ENCODE results near the gene PFKL.
"Not testable (repeated sequence)": the region's sequence is repeated elsewhere in the genome, so short reads cannot be mapped to it uniquely, and the experiment has no call there.

Gene PFKL

DNA sequence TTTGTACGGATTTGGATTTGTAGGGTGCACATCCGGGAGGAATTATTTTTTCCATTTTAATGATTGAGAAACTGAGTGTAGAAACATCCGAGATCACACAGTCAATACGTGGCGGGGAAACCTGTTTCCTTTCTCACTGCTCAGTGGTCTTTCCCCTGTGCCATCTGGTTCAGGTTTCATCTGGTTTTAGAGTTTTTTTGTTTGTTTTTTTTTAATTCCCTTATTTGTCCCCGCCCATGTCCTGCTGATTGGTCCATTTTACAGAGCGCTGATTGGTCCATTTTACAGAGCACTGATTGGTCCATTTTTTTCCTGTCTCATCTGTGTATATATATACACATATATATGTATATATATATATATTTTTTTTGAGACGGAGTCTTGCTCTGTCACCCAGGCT, 59.5 kb downstream of the PFKL start:
- DNase-seq, result no peak

DNA sequence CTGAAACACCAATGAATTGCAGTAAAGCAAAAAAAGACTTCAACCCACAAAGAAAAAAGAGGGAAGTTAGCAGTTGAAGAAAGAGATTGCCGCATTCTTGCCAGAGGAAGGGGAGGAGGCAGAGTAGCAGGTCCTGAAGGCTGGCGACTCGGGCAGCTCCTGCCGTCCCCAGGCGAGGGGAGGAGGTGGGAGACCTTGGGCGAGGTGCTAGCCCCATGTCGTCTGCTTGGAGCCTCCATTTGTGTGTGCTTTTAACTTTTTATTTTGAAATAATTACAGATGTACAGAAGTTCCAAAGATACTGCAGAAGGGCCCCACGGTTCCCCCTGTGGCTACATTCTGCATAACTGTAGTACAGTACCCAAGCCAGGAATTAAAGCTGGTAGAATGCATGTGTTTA, 60.3 kb downstream of the PFKL start:
- DNase-seq, result no peak

DNA sequence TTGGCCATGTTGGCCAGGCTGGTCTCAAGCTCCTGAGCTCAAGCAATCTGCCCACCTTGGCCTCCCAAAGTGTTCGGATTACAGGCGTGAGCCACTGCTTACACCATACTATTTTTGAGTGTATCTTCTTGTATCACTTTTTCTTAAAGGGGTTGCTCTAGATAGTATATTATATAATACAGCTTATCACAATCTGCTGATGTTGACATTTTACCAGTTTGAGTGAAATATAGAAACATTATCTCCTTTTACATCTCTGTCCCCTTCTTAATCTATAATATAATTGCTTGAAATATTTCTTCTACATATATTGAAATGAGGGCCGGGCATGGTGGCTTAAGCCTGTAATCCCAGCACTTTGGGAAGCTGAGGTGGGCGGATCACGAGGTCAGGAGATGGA, 62.0 kb downstream of the PFKL start:
- not testable (repeated sequence) for DNase-seq

DNA sequence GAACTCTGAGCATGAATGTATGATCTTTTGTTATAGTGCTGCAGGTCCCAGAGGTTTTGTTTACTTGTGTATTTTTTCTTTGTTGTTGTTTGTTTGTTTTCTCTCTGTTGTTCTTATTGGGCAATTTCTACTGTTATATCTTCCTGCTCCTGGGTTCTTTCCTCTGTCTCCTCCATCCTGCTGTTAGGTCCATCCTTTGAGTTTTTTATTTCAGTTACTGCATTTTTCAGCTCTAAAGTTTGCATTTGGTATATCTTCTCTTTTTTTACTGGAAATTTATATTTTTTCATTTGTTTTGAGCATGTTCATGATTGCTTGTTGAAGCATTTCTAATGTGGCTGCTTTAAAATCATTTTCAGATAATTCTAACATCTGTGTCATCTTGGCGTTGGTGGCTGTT, 63.4 kb downstream of the PFKL start:
- DNase-seq, result no peak

DNA sequence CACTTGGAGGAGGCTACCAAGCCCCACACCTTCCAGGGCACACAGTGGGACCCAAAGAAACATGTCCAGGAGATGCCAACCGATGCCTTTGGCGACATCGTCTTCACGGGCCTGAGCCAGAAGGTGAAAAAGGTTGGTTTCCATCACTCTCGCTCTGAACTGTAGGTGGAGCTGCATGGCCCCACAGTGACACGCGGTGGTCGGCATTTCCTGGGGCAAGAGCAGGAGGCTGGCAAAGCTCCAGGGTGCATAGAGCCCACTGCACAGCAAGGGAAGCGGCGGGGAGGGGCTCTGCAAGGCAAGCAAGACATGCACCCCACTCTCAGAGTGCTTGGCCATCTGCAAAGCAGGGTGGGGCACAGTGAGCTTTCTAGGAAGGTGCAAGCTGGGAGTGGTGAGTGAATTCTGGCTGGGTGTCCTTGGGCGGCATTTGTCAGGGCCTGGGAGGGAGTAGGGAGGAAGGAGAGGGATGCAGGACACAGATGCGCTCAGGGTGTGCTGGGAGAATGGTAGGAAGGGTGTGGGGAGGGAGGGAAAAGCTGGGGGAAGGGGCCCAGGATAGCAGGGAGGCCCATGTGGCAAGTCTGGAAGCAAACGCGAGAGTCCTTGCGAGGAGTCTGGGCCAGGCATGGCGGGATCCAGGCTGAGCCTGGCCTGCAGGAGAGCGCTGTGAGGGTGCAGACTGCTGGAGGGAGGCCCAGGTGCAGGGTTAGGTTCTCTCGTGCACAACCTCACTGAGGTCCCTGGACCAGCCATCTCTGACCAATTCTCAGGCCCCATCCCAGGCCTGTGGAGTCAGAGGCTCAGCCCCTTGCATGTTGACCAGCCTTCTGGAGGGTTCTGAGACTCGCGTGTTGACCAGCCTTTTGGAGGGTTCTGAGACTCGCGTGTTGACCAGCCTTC, 64.5 kb downstream of the PFKL start:
- no peak for DNase-seq

DNA sequence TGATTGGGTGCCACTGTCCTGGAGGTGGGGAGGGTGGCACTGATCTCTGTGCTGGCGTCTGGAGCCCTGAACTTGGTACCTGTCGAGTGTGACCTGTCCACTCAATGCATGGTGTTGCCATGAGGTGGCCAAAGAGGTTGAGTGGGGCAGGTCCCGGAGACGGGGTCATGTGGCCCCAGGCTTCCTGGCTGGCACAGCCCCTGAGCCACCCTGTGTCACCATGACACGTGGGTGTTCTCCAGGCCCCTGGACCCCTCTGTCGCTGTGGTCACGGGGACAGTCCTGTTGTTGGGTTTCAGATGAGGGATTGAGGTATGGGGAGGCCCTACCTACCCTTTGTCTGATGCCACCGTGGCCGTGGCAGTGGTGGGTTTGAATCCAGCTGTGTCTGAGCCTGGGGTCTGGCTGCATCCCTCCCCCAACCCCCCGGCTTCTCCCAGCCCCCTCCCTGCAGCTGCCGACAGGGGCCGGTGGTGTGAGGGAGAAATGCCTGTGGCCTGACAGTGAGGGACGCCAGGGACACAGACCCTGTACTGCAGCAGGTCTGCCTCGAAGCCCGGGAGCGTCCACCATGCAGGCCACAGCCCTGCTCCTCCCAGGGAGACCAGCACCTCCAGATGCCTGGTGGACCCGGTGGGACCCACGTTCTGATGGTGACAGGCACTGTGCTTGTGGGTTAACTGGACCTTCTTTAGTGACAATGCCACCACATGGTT, 65.6 kb downstream of the PFKL start:
- no peak for DNase-seq

DNA sequence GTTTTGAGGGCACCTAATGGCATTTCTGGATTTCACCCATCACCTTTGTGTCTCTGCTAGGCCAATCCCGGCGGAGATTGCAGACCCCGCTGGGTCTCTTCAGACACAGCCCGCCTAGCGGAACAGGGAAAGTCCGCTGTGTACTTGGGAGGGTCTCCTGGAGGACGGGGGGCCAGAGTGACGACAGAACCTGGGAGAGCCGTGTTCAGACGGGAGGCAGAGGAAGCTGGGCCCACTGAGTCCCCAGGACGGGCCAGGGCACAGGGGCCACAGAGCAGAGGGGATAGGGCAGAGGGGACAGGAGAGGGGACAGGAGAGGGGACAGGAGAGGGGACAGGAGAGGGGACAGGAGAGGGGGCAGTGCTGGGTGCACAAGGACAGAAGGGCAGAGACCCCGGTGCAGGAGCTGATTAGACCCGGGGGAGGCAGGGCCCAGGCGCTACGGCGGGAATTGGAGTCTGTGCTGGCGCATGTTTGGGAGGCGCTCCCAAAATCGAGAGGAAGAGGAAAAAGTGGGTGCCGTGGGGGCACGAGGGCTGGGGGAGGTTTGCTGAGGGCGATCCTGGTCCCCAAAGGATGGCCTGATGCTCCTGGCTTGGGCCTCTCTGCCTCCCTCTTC, 66.2 kb downstream of the PFKL start:
- DNase-seq, result no peak

DNA sequence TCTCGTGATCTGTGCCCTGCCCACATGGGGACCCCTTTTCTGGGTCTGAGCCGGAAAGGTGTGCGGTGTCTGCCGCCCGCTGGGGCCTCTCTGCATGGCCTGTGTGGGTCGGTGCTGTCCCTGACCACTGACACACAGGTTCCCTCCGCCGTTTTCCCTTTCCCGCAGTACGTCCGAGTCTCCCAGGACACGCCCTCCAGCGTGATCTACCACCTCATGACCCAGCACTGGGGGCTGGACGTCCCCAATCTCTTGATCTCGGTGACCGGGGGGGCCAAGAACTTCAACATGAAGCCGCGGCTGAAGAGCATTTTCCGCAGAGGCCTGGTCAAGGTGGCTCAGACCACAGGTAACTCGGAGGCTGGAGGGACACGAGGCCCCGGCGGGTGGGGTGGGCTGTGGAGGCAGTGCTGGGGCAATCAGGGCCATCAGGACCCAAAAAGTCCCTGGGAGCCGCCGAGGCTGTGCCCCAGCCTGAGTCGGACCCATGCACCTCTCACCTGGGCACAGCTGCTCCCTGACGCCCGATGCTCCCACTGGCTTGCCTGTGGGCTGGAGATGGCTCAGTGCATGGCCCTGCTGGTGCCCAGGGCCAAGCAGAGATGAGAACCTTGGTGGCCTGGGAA, 66.8 kb downstream of the PFKL start:
- no peak for DNase-seq

DNA sequence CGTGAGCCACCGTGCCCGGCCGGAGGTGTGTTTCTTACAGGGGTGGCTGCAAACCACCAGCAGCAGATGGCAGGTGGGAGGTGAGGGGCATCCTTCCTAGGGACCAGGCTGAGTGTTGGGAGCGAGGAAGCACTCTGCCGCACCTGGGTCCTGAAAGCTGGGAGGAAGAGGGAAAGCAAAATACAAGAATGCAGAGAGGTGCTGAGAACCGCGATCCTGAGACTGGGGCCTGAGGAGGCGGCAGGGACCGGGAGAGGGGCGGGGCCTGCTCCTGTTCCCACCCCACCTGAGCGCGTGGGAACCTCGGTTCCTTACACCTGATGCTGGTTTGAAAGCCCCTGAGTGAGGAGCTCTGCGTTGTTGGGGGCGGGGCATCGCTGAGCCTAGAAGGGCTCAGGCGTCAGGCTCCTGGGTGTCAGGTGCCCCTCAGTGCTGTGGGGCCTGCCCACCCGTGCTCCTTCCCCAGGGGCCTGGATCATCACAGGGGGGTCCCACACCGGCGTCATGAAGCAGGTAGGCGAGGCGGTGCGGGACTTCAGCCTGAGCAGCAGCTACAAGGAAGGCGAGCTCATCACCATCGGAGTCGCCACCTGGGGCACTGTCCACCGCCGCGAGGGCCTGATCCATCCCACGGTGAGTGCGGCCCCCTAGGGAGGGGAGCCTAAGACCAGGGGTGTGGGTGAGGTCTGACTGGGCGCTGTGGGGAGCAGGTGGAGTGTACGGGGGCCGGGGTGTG, 69.0 kb downstream of the PFKL start:
- DNase-seq, result peak in 2 of 51 donors; percentile 9 to 42

DNA sequence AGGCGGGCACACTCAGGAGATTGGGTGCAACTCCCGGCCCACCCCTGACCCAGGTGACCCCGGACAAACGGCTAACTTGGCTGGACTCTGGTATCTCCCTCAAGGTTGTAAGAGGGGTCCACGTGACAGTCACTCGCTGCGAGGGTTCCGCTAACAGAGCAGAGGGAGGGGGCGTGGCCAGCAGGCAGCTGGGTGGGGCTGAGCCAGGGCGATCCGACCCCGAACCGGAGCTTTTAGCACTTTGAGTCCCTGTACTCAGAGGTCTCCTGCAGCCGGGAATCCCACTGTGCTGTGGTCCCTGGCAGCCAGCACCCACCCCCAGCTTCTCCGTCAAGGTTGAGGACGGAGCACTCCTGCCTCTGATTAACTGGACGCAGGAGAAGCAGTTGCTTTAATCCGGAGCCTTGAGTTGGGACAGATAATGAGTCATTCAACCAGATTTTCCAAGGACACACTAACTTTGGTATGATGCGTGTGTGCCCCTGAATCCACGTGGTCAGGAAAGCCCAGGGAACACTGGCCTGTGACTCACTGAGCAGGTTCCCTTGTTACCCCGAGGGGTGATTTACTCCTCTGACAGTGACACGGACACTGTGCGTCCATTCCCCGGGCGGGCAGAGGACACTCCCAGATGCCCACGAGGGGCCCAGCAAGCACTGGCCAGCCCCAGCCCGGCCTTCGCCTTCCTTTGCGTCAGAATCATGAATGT, 70.3 kb downstream of the PFKL start:
- DNase-seq, result no peak

DNA sequence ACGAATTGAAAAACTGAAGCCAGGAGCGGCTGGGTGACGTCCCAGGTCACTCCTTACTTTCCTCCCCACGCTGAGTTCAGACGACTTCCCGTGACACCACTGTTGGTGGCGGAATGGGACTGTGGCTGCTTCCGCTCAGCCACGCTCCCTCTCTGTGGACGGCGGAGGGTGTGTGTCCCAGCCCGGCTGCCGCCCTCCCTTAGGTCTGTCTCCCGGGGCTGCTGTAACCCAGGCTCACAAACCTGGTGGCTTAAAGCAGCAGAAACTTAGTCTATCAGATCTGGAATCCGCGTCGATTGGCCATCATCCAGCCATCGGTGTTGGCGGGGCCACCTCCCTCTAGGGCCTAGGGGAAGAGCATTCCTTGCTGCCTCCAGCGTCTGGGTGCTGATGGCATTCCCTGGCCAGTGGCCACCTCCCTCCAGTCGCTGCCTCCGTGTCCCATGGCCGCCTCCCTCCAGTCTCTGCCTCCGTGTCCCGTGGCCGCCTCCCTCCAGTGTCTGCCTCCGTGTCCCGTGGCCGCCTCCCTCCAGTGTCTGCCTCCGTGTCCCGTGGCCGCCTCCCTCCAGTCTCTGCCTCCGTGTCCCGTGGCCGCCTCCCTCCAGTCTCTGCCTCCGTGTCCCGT, 71.0 kb downstream of the PFKL start:
- no peak for DNase-seq

DNA sequence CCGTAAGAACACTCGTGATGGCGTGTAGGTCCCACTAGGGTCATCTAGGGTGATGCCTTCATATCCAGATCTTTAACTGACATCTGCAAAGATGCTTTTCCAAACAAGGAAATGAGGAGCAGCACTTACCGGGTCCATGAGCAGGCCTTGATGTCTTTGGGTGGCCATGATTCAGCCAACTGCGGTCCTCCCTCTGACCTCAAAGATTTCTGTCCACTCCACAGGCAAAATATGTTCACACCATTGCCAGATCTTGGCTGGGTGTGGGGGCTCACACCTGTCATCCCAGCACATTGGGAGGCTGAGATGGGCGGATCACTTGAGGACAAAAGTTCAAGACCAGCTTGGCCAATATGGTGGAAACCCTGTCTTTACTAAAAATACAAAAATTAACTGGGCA, 71.7 kb downstream of the PFKL start:
- DNase-seq, result no peak

DNA sequence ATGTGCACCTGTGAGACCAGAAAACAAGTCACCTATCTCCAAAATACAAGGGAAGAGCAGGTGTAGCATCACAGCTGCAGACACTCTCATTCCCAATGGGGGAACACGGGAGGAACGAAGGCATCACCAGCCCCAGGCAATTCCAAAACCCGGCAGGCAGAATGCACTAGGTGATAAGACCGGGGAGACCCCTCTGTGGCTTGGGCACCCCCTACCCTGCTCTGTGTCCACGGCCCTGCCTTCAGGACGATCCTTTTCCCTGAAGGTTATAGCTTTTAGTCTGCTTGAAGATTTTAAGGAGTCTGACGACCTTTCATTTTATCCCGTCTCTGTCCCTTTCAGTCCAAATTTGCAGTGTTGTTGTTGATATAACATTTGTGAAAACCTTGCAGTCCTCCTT, 72.8 kb downstream of the PFKL start:
- DNase-seq, result no peak

DNA sequence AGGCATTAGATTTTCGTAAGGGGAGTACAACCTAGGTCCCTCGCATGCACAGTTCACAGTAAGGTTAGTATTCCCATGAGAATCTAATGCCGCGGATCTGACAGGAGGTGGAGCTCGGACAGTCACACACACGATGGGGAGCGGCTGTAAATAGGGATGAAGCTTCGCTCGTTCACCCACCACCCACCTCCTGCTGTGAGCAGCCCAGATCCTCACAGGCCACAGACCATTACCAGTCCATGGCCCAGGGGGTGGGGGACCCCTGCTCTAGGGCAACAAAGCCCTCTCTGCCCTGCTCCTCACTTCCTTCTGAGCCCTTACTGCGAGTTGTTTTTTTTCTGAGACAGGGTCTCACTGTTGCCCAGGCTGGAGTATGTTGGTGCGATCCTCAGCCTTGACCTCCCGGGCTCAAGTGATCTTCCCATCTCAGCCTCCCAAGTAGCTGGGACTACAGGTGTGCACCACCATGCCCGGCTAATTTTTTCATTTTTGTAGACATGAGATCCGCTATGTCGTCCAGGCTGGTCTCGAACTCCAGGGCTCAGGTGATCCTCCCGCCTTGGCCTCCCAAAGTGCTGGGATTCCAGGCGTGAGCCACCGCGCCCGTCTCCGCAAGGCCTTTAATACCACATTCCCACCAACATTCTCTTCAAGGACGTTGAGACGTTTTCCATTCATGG, 74.9 kb downstream of the PFKL start:
- no peak for DNase-seq

DNA sequence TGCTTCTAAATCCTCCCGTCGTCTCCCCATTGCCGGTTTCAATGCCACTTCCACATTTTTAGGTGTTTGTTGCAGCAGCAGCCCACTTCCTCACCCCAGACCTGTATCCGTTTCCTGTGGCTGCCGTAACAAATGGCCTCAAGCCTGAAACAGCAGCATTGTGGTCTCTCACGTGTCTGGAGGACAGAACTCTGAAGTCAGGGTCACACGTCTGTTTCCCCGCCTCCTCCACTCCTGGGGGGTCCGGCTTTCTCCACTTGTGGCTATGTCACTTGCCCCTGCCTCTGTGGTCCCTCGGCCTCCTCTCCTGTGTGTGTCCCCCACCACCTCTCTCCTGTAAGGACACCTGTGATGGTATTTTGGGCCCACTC, 75.4 kb downstream of the PFKL start:
- no peak for DNase-seq

DNA sequence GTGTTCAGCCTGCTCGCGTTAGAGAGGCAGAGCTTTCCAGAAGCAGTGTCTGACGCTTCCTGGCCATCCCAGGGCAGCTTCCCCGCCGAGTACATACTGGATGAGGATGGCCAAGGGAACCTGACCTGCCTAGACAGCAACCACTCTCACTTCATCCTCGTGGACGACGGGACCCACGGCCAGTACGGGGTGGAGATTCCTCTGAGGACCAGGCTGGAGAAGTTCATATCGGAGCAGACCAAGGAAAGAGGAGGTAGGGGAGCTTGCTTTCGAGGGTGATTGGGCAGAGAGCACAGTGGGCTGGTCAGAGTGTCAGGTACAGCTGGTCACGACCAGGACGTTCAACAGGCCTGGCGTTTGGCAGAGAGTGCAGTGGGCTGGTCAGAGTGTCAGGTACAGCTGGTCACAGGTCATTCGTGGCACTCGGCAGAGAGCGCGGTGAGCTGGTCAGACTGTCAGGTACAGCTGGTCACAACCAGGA, 75.9 kb downstream of the PFKL start:
- no peak for DNase-seq

DNA sequence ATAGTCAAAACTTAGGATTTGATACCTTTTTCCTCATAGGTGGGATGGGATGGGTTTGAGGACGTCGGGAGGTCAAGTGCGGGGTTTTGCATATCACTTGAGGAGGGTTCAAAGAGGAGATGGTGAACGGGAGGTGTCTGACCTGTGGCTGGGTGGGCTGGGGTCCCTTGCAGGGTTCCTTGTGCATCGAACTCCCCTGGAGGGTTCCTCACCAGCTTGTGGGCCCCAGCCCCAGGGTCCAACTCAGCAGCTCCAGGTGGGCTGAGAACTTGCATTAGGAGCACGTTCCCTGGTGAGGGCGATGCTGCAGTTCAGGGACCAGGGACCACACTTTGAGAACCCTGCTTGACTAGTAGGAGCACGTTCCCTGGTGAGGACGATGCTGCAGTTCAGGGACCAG, 76.8 kb downstream of the PFKL start:
- no peak for DNase-seq
